Activated CD8-positive, alpha-beta T cell treated with anti-CD3 and anti-CD28 coated beads, Interleukin-2, amount 10 ng/mL, durations not matched to agents 7 days and 5 days (primary cell): ENCODE results near the gene FOXF1. TPM values are rescaled to one million over a fixed set of nuclear protein-coding genes. Genes with fewer than 3 reads are reported as not detected.

Experiments
- ATAC-seq: fragments of 150-1000 bp; cut with Tn5 transposase; one replicate; pipeline ENCODE4 v1.10.0; 2021; ENCODE audit warnings: moderate library complexity
- CTCF ChIA-PET: fragments of 350-600 bp; sonication (Branson Sonifier 250); formaldehyde crosslinking; loops from one replicate; lab custom pipeline; 2021; ENCODE audit warnings: antibody characterized with exemption; lab: Charles Lee
- POLR2A ChIA-PET: fragments of 350-600 bp; sonication (Branson Sonifier 250); formaldehyde crosslinking; loops from one replicate; lab custom pipeline; 2021; ENCODE audit warnings: antibody characterized with exemption; lab: Charles Lee
- DNase-seq: peaks from one replicate; pipeline ENCODE4 v3.0.0-alpha.2; 2020
- H3K27ac Mint-ChIP-seq: one replicate; pipeline ENCODE4 v1.8.0; 2021; ENCODE audit warnings: mild to moderate bottlenecking, mixed read lengths
- H3K27me3 Mint-ChIP-seq: one replicate; pipeline ENCODE4 v1.8.0; 2021; ENCODE audit warnings: low read depth, mixed read lengths
- H3K36me3 Mint-ChIP-seq: one replicate; pipeline ENCODE4 v1.8.0; 2021; ENCODE audit warnings: low read depth, mixed read lengths
- H3K4me1 Mint-ChIP-seq: one replicate; pipeline ENCODE4 v1.8.0; 2021; ENCODE audit warnings: low read depth, mixed read lengths
- H3K4me3 Mint-ChIP-seq: one replicate; pipeline ENCODE4 v1.8.0; 2021; ENCODE audit warnings: mild to moderate bottlenecking, mixed read lengths
- H3K9me3 Mint-ChIP-seq: one replicate; pipeline ENCODE4 v1.8.0; 2022; ENCODE audit warnings: mixed read lengths; ENCODE audit not compliant: insufficient read depth
- total RNA-seq, 2 experiments: library from RNA; stranded (reverse); gene quantifications; one replicate each; pipeline ENCODE4 v1.2.3, GENCODE V29; 2021

FOXF1 gene
- not detected for total RNA-seq

DNA sequence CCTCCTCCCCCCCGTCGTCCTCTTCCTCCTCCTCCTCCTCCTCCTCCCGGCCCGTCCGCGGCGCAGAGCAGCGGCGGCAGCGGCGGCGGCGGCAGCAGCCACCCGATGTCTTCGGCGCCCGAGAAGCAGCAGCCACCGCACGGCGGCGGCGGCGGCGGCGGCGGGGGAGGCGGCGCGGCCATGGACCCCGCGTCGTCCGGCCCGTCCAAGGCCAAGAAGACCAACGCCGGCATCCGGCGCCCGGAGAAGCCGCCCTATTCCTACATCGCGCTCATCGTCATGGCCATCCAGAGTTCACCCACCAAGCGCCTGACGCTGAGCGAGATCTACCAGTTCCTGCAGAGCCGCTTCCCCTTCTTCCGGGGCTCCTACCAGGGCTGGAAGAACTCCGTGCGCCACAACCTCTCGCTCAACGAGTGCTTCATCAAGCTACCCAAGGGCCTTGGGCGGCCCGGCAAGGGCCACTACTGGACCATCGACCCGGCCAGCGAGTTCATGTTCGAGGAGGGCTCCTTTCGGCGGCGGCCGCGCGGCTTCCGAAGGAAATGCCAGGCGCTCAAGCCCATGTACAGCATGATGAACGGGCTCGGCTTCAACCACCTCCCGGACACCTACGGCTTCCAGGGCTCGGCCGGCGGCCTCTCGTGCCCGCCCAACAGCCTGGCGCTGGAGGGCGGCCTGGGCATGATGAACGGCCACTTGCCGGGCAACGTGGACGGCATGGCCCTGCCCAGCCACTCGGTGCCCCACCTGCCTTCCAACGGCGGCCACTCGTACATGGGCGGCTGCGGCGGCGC is at the start of gene FOXF1:
Gene FOXF1, plus strand, starts transcription at position 63 of the 797 bp plus-strand sequence. Its CDS starts 43 bp downstream, at position 106.
- peak within 1 kb of the TSS; percentile 66 for H3K4me3 Mint-ChIP-seq
- ChIA-PET POLR2A (no interaction called here), CTCF (no interaction called here)
- ATAC-seq (no peak), DNase-seq (no peak)
- no peaks in the 10 kb centered on the region for H3K36me3 Mint-ChIP-seq
- H3K4me1 Mint-ChIP-seq = peaks cover 20% of the 10 kb centered on the region
- H3K27ac Mint-ChIP-seq = peak within 1 kb of the TSS; percentile 49
- peaks cover 66% of the 10 kb centered on the region for H3K27me3 Mint-ChIP-seq
- no peaks in the 10 kb centered on the region for H3K9me3 Mint-ChIP-seq

DNA sequence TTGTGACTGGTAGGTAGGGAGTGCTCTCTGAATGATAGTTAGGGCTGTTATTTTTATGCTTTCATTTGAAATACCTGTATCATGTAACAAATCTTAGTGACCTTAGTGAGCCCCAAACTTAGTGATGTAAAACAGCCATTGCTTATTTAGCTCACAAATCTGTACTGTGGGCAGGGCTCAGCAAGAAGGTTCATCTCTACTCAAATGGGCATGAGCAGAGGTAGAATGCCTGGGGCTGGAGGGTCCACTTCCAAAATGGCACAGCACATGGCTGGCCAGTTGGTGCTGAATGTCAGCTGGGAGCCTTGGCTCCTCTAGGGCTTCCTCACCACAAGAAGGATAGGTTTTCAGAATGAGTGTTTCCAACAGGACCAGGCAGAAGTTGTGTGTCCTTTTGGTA is 49.3 kb upstream of the FOXF1 start:
- no peaks in the 10 kb centered on the region for H3K27me3 Mint-ChIP-seq
- no peak overlapping the region for H3K4me3 Mint-ChIP-seq
- peaks cover 4% of the 10 kb centered on the region for H3K9me3 Mint-ChIP-seq
- ChIA-PET CTCF (no interaction called here), POLR2A (no interaction called here)
- no peak overlapping the region for H3K27ac Mint-ChIP-seq
- no peaks in the 10 kb centered on the region for H3K4me1 Mint-ChIP-seq
- DNase-seq (no peak), ATAC-seq (no peak)
- H3K36me3 Mint-ChIP-seq = no peaks in the 10 kb centered on the region

DNA sequence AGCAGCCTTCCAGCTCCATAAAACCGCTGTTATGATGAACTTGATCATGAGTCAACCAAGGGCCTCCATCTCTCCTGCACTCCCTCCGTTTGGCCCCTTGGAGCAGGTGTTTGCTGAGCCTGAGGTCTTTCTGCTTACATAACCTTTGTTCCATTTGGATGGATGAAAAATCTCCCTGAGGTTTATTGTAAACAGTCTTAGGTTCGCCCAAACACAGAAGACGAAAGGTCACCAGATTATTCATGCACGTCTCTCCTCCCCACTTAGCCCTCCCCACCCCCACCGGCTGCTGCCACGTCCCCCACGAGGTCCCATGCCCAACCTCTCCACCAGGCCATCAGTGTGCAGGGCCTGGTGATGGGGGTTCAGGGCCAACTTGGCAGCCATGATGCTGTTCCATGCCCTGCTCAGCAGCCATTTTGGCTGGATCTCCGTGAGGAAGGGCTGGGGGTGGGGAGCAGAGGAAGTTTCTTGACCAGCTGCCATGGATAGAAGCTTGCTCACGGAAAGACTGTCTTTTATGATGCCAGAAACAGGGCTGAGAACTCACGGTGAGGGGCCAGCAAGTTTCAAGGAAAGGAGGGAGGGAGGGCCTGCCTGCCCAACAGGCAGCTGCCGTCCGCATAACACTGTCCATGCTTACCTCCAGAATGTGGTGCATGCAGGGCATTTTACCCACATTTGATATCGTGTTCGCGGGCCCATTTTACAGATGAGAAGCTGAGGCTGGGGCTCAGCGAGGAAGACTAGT is 47.8 kb upstream of the FOXF1 start:
- H3K9me3 Mint-ChIP-seq = peaks cover 4% of the 10 kb centered on the region

DNA sequence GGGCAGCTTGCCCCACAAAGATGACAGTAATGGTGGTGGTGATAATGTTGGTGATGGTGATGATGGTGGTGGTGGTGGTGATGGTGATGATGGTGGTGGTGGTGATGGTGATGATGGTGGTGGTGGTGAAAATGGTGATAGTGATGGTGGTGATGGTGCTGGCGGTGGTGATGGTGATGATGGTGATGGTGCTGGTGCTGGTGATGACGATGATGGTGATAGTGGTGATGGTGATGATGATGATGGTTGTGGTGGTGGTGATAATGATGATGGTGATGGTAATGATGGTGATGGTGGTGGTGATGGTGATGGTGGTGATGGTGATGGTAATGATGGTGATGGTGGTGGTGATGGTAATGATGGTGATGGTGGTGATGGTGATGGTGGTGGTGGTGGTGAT is 46.3 kb upstream of the FOXF1 start:
- no peak overlapping the region for H3K4me3 Mint-ChIP-seq
- POLR2A ChIA-PET = no interaction called here
- H3K27me3 Mint-ChIP-seq = no peaks in the 10 kb centered on the region
- no peak overlapping the region for H3K27ac Mint-ChIP-seq
- no peak for DNase-seq
- no peaks in the 10 kb centered on the region for H3K36me3 Mint-ChIP-seq
- H3K9me3 Mint-ChIP-seq = peaks cover 4% of the 10 kb centered on the region
- ATAC-seq = no peak
- no peaks in the 10 kb centered on the region for H3K4me1 Mint-ChIP-seq
- CTCF ChIA-PET = no interaction called here

More for the DNA sequence above, 47.8 kb upstream of the FOXF1 start:
- H3K27me3 Mint-ChIP-seq = no peaks in the 10 kb centered on the region
- no peak overlapping the region for H3K4me3 Mint-ChIP-seq
- ChIA-PET POLR2A (no interaction called here), CTCF (no interaction called here)
- H3K4me1 Mint-ChIP-seq = no peaks in the 10 kb centered on the region
- ATAC-seq = no peak
- no peak overlapping the region for H3K27ac Mint-ChIP-seq
- no peak for DNase-seq
- no peaks in the 10 kb centered on the region for H3K36me3 Mint-ChIP-seq

- no peak for ATAC-seq
- ChIA-PET POLR2A (no interaction called here), CTCF (no interaction called here)
- DNase-seq = no peak
- no peaks in the 10 kb centered on the region for H3K36me3 Mint-ChIP-seq
- H3K4me1 Mint-ChIP-seq = no peaks in the 10 kb centered on the region
- H3K27me3 Mint-ChIP-seq = no peaks in the 10 kb centered on the region
- peaks cover 4% of the 10 kb centered on the region for H3K9me3 Mint-ChIP-seq
- no peak overlapping the region for H3K27ac Mint-ChIP-seq
- H3K4me3 Mint-ChIP-seq = no peak overlapping the region
These were observed 44.9 kb upstream of the FOXF1 start for GRCh38 chr16:86465434-86465833.

- ATAC-seq (no peak), DNase-seq (no peak)
- Mint-ChIP-seq H3K27ac (no peak overlapping the region), H3K4me3 (no peak overlapping the region), H3K36me3 (no peaks in the 10 kb centered on the region), H3K4me1 (no peaks in the 10 kb centered on the region), H3K9me3 (no peaks in the 10 kb centered on the region), H3K27me3 (no peaks in the 10 kb centered on the region)
- CTCF ChIA-PET = no interaction called here
- POLR2A ChIA-PET = no interaction called here
These were observed 43.5 kb upstream of the FOXF1 start for GRCh38 chr16:86466696-86467406.

DNA sequence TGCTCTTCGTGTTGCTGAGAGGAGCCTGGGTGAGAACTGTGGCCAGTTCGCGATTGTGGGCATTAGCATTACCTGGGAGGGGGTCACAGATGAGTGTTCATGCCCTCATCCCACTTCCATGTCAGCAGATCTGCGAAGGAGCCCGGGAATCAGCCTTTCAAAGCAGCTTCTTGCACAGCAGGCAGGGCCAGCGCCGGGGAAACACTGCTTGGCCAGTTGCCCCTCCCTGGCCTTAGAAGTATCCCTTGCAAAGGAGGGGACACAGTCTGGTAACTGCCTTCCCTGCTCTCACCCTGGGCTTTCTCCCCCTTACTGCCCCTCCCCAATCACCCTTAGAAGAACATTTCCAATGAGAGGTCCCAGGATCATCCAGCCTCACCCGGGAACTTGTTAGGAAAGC is 42.8 kb upstream of the FOXF1 start:
- CTCF ChIA-PET = no interaction called here

DNA sequence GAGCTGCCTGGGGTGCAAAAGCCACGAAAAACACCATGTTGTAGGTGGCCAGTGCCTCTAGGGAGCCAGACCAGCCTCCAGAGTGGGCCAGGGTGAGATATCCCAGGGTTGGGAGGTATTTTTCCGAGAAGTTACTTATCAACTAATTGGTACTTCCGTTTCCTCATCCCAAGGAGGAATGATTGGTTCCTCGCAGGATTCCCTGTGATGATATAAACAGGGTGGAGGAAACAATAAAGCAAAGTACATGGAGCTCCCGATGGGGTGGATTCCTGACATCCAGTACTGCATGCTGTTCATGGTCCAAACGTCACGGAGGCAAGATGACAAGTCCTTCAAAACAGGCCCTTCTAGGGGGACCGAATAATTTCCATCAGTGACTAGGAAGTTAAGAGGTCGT is 39.4 kb upstream of the FOXF1 start:
- H3K4me1 Mint-ChIP-seq = no peaks in the 10 kb centered on the region
- H3K9me3 Mint-ChIP-seq = no peaks in the 10 kb centered on the region
- no peak overlapping the region for H3K4me3 Mint-ChIP-seq
- peaks cover 5% of the 10 kb centered on the region for H3K27me3 Mint-ChIP-seq
- H3K27ac Mint-ChIP-seq = no peak overlapping the region
- H3K36me3 Mint-ChIP-seq = no peaks in the 10 kb centered on the region
- ChIA-PET CTCF (no interaction called here), POLR2A (interaction anchor here (0.6 kb wide), 1 partner anchor 825 kb away, joined by 3 read pairs; no protein-coding TSS in a partner anchor)
- DNase-seq (no peak), ATAC-seq (no peak)

More for the DNA sequence above, 42.8 kb upstream of the FOXF1 start:
- H3K36me3 Mint-ChIP-seq = no peaks in the 10 kb centered on the region
- ATAC-seq = no peak
- no peak overlapping the region for H3K4me3 Mint-ChIP-seq
- H3K9me3 Mint-ChIP-seq = no peaks in the 10 kb centered on the region
- POLR2A ChIA-PET = no interaction called here
- no peaks in the 10 kb centered on the region for H3K27me3 Mint-ChIP-seq
- no peak overlapping the region for H3K27ac Mint-ChIP-seq
- no peaks in the 10 kb centered on the region for H3K4me1 Mint-ChIP-seq
- no peak for DNase-seq

GRCh38 chr16:86471896-86472295 is 38.4 kb upstream of the FOXF1 start:
- ATAC-seq (no peak), DNase-seq (no peak)
- no peak overlapping the region for H3K4me3 Mint-ChIP-seq
- ChIA-PET CTCF (no interaction called here), POLR2A (no interaction called here)
- H3K27me3 Mint-ChIP-seq = peaks cover 8% of the 10 kb centered on the region
- no peaks in the 10 kb centered on the region for H3K9me3 Mint-ChIP-seq
- H3K4me1 Mint-ChIP-seq = no peaks in the 10 kb centered on the region
- H3K36me3 Mint-ChIP-seq = no peaks in the 10 kb centered on the region
- H3K27ac Mint-ChIP-seq = no peak overlapping the region

- ChIA-PET CTCF (no interaction called here), POLR2A (no interaction called here)
- H3K4me3 Mint-ChIP-seq = no peak overlapping the region
- no peaks in the 10 kb centered on the region for H3K36me3 Mint-ChIP-seq
- H3K9me3 Mint-ChIP-seq = no peaks in the 10 kb centered on the region
- peaks cover 10% of the 10 kb centered on the region for H3K27me3 Mint-ChIP-seq
- no peak overlapping the region for H3K27ac Mint-ChIP-seq
- DNase-seq = no peak
- H3K4me1 Mint-ChIP-seq = no peaks in the 10 kb centered on the region
- no peak for ATAC-seq
These were observed 38.0 kb upstream of the FOXF1 start for GRCh38 chr16:86472366-86472765.

GRCh38 chr16:86476956-86477534 is 33.3 kb upstream of the FOXF1 start:
- Mint-ChIP-seq H3K9me3 (no peaks in the 10 kb centered on the region), H3K4me1 (no peaks in the 10 kb centered on the region), H3K36me3 (no peaks in the 10 kb centered on the region), H3K27ac (no peak overlapping the region), H3K4me3 (no peak overlapping the region), H3K27me3 (peaks cover 19% of the 10 kb centered on the region)
- DNase-seq = no peak
- CTCF ChIA-PET = no interaction called here
- POLR2A ChIA-PET = no interaction called here
- no peak for ATAC-seq
